Measurements from ENCODE around the gene TMEM106C. TPM values are rescaled to one million over a fixed set of nuclear protein-coding genes. Genes with fewer than 3 reads are reported as not detected.

Gene TMEM106C
- total and polyA plus RNA-seq, 9 of the 15 experiments (the other 6 are each of a cell fraction or from before 2014, with no cell fraction given): 37.6 to 183 (median 57.2) TPM

GRCh38 chr12:47962198-47962597, 1.2 kb upstream of the TMEM106C start:
- Histone ChIP-seq H3K4me1 (replicated peaks in 1 of 2; ENCODE audit: control insufficient read depth in 2 of 2, insufficient read depth in 2 of 2, low read length in 2 of 2) (peaks cover 6 to 11% of the 10 kb centered on the region in 2 experiments; a peak in 4 of 5 replicates), H3K27ac (ENCODE audit: extremely low read depth, low read depth, low read length) (no peak overlapping the region), H3K9me1 (ENCODE audit: control insufficient read depth, insufficient read depth, low read length) (no peaks in the 10 kb centered on the region), H3K4me2 (ENCODE audit: insufficient read depth, low read length) (no peak overlapping the region), H2AFZ (ENCODE audit: low read depth, low read length) (no peak overlapping the region), H3K9me3 (replicated peaks; ENCODE audit: control insufficient read depth, insufficient read depth, low read depth, low read length) (no peaks in the 10 kb centered on the region), H3K9ac (ENCODE audit: insufficient read depth in 1 of 2, low read depth in 2 of 2, low read length in 2 of 2) (no peak overlapping the region), H4K20me1 (replicated peaks; ENCODE audit: control insufficient read depth, insufficient read depth, low read length) (no peaks in the 10 kb centered on the region), H3K27me3 (ENCODE audit: control insufficient read depth in 2 of 2, insufficient read depth in 2 of 2, low read length in 2 of 2) (peaks cover 14 to 27% of the 10 kb centered on the region in 2 experiments), H3K4me3 (no peak overlapping the region), H3K36me3 (ENCODE audit: control insufficient read depth, insufficient read depth, low read length) (peaks cover 12% of the 10 kb centered on the region; the same call in 2 of the 3 replicates), H3K79me2 (ENCODE audit: control insufficient read depth, insufficient read depth, low read length) (no peaks in the 10 kb centered on the region)
- ChIA-PET CTCF (ENCODE audit: low intra/inter-chr PET ratio) (no interaction called here), POLR2A (interaction anchor here (0.9 to 1.0 kb wide), 3 partner anchors 9 to 120 kb away, joined by 4 to 6 read pairs (median 4); no protein-coding TSS in a partner anchor)
- DNase-seq (ENCODE audit: extremely low read depth in 1 of 4, low spot score in 3 of 4) (no peak), ATAC-seq (no peak), FAIRE-seq (no peak)
- intact Hi-C loops (cut with micrococcal nuclease) (loop anchor here (5.0 kb wide), 2 partner anchors 50 to 205 kb away; no protein-coding TSS in a partner anchor), in situ Hi-C loops (cut with MboI) (loop anchor here (10.0 kb wide), 1 partner anchor 203 kb away; no protein-coding TSS in a partner anchor)
- no TSS peak for BruUV-seq (replicated peaks)
- TF ChIP-seq BHLHE40 (IDR thresholded peaks at IDR 0.05; ENCODE audit: low read length) (no peak), ZBTB26 (CRISPR knock-in tag; IDR thresholded peaks at IDR 0.05) (no peak), ZBTB9 (CRISPR knock-in tag; IDR thresholded peaks at IDR 0.05) (no peak)
- 17% methylated on average over 11 of the region's 11 CpGs for WGBS (ENCODE audit: insufficient coverage, low coverage, missing lambda C conversion rate)
